HEK293 (cell line): ENCODE measurements around the gene TIMM50.
A peak's percentile ranks its signal among the peaks of the same experiment; 100 is the strongest.

Experiments used
- CTCF ChIP-seq: fragments of 450-650 bp; formaldehyde crosslinking; IDR thresholded peaks from 2 replicates; pipeline ENCODE4 v1.5.1; 2016; ENCODE audit warnings: missing biosample characterization, missing genetic modification characterization
- EGR2 ChIP-seq: fragments of 450-650 bp; formaldehyde crosslinking; IDR thresholded peaks from 2 replicates; pipeline ENCODE4 v1.5.1; 2016; ENCODE audit warnings: low read depth, missing biosample characterization, missing genetic modification characterization
- MEIS1 ChIP-seq: sonication (generic); formaldehyde crosslinking; IDR thresholded peaks from 2 replicates; pipeline ENCODE4 v1.8.1; 2022; ENCODE audit warnings: missing genetic modification reagents, mild to moderate bottlenecking, borderline replicate concordance
- PRDM6 ChIP-seq: fragments of 450-650 bp; formaldehyde crosslinking; IDR thresholded peaks from 2 replicates; pipeline ENCODE4 v1.5.1; 2017; ENCODE audit warnings: missing biosample characterization, missing genetic modification characterization
- ZNF10 ChIP-seq: fragments of 450-650 bp; formaldehyde crosslinking; IDR thresholded peaks from 2 replicates; pipeline ENCODE4 v1.5.1; 2017; ENCODE audit warnings: missing biosample characterization, missing genetic modification characterization
- ZNF121 ChIP-seq: fragments of 450-650 bp; formaldehyde crosslinking; IDR thresholded peaks from 2 replicates; pipeline ENCODE4 v1.5.1; 2016; ENCODE audit warnings: missing biosample characterization, missing genetic modification characterization
- ZNF19 ChIP-seq: fragments of 450-650 bp; formaldehyde crosslinking; IDR thresholded peaks from 2 replicates; pipeline ENCODE4; 2016; ENCODE audit warnings: missing biosample characterization, missing genetic modification characterization, low read depth
- ZNF266 ChIP-seq: fragments of 450-650 bp; formaldehyde crosslinking; IDR thresholded peaks from 2 replicates; pipeline ENCODE4 v1.5.1; 2016; ENCODE audit warnings: missing biosample characterization, missing genetic modification characterization, low read depth
- ZNF629 ChIP-seq: fragments of 450-650 bp; formaldehyde crosslinking; IDR thresholded peaks from 2 replicates; pipeline ENCODE4 v1.5.1; 2017; ENCODE audit warnings: missing biosample characterization, missing genetic modification characterization
- ZNF639 ChIP-seq: fragments of 450-650 bp; formaldehyde crosslinking; IDR thresholded peaks from 2 replicates; pipeline ENCODE4 v1.5.1; 2016; ENCODE audit warnings: missing biosample characterization, missing genetic modification characterization
- ZNF645 ChIP-seq: fragments of 450-650 bp; formaldehyde crosslinking; IDR thresholded peaks from 2 replicates; pipeline ENCODE4; 2016; ENCODE audit warnings: missing biosample characterization, missing genetic modification characterization
- ZNF768 ChIP-seq: fragments of 450-650 bp; formaldehyde crosslinking; IDR thresholded peaks from 2 replicates; pipeline ENCODE4 v1.5.1; 2018; ENCODE audit warnings: missing biosample characterization, mild to moderate bottlenecking, missing genetic modification characterization

DNA sequence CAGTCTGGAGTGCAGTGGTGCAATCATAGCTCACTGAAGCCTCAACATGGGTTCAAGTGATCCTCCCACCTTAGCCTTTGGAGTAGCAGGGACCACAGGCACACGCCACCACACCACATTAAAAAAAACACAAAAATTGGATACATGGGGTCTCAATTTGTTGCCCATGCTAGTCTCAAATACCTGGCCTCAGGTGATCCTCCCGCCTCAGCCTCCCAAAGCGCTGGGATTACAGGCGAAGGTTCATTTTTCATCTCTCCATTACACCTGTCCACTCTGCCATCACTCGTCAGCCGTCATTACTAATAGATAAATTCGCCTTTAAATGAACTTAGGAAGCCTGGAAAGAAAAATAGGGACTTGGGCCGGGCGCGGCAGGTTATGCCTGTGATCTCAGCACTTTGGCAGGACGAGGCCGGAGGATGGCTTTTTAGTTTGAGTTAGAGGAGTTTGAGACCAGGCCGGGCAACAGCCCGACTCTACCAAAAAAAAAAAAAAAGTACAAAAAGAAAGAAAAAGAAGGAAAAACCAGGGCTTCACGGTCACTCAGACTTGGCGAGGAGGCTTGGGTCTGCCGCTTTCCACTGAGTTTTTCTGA, 35.9 kb upstream of the TIMM50 start:
- TF ChIP-seq ZNF629 (tag by site-specific recombination) (no peak), ZNF266 (no peak), ZNF10 (tag by site-specific recombination) (no peak), EGR2 (tag by site-specific recombination) (no peak), ZNF645 (tag by site-specific recombination) (no peak), CTCF (tag by site-specific recombination) (no peak), PRDM6 (tag by site-specific recombination) (no peak), MEIS1 (CRISPR knock-in tag) (no peak), ZNF19 (tag by site-specific recombination) (no peak), ZNF768 (tag by site-specific recombination) (no peak), ZNF121 (tag by site-specific recombination) (peak; percentile 29; the same call in 1 of the 2 replicates), ZNF639 (tag by site-specific recombination) (no peak)
